ENCODE results near the gene FAM83C.

- TF ChIP-seq CTCF (IDR thresholded peaks at IDR 0.05) = no peak
- no peak for TF ChIP-seq POLR2A (IDR thresholded peaks at IDR 0.05; ENCODE audit: low read depth)
These were observed 36.0 kb upstream of the FAM83C start for GRCh38 chr20:35328095-35328685.
